NCI-H2081 treated with DMSO at 0.1 percent for 48 hours (cell line): ENCODE data around the gene DAO.
"Not testable (repeated sequence)": the region's sequence is repeated elsewhere in the genome, so short reads cannot be mapped to it uniquely, and the experiment has no call there.

Source experiments
- DNase-seq: peaks from one replicate; lab custom pipeline; 2025; lab: John Stamatoyannopoulos, UW

The DAO gene

DNA sequence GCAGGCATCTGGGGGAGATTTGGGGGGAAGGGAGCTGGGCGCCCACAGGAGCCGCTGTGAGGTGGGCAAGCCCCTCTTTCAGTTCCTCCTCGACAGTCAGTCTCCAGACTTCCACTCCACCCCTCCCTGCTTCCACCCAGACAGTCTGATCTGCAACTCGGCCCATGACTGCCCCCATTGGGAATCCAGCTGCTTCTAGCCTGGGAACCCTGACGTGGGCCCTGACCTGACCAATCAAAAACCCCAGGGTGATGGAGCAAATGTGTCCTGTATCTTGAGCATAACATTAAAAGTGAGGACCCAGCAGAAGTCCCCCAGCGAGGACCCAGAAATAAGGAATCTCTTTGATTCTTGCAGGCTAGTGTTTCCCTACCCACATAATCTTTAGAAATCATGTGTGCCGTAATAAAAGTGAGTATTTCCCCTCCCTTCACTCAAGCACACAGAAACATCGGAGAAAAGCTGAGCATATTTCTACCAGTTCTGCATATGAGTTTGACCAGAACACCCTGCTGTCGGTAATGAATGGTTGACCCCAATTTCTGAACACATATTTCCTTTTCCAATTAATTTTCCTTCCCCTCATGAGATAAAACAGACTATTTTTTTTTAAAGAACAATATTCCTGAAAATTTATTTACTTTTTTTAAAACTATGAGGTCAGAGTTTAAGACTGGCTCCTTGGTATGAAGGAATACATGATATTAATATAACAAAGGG is 28.9 kb upstream of the DAO start:
- no peak for DNase-seq

DNA sequence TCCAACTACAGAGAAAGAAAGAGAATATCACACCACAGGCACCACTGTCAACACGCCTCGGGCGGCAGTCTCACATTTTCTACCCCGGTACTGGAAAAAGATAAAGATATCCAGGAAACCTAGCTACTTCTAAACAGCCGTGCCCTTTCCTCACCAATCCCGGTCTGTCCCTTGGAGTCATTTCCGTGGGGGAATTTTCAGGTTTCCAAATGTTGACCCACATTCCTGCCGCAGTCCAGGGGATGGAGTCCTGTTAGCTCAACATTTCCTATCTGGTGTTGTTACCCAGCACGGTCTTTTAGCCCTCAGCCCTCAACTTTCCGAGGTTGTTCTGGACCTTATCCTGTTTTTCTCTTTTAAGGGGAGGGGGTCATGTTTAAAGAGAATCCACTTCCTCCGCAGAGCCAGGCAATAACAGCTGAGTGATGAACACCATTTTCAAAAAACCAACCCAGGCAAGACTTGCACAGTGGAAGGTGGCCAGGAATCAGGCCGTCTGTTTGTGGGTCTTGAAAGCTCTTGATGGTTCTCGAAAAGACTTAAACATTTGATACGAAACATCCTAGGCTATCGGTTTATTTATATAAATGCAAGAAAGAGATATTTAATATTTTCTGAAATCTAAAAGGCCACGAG is 27.1 kb upstream of the DAO start:
- DNase-seq, result no peak

- no peak for DNase-seq
Observed at GRCh38 chr12:108853426-108853825, 26.5 kb upstream of the DAO start.

DNA sequence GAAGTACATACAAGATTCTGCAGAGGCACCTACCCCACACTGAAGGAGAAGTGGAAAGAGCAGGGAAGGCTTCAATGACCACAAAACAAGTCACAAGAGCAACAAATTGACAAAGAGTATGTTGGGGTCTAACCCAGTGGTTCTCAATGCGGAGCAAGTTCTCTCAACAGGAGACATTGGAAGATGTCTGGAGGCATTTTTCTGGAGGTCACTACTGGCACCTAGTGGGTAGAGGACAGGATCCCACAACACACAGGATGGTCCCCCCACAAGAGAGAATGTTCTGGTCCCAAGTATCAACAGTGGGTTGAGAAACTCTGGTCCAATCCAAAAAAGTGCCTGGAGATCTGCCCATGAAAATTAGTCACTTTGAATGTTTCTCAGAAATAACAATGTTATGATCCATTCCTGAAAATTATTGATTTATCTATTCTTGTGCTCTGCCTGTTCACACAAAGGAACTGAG is 25.9 kb upstream of the DAO start:
- no peak for DNase-seq

- DNase-seq, result no peak
Observed at GRCh38 chr12:108854451-108855283, 25.2 kb upstream of the DAO start.

- DNase-seq, result no peak
Observed at GRCh38 chr12:108855284-108856169, 24.4 kb upstream of the DAO start.

DNA sequence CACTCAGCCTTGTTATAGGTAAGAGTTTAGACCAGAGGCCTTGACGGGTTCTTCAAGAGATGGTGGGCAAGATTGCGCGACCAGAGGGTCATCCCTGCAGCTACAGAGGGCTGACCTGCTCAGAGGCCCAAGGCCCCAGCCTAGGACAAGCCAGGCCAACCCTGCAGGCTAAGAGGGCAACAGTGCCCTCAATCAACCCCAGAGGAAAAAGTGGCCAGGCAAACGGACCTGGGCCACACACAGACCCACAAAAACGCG is 23.8 kb upstream of the DAO start:
- DNase-seq, result no peak

GRCh38 chr12:108856428-108857157 is 23.3 kb upstream of the DAO start:
- no peak for DNase-seq

GRCh38 chr12:108857158-108857407 is 22.8 kb upstream of the DAO start:
- DNase-seq, result no peak

DNA sequence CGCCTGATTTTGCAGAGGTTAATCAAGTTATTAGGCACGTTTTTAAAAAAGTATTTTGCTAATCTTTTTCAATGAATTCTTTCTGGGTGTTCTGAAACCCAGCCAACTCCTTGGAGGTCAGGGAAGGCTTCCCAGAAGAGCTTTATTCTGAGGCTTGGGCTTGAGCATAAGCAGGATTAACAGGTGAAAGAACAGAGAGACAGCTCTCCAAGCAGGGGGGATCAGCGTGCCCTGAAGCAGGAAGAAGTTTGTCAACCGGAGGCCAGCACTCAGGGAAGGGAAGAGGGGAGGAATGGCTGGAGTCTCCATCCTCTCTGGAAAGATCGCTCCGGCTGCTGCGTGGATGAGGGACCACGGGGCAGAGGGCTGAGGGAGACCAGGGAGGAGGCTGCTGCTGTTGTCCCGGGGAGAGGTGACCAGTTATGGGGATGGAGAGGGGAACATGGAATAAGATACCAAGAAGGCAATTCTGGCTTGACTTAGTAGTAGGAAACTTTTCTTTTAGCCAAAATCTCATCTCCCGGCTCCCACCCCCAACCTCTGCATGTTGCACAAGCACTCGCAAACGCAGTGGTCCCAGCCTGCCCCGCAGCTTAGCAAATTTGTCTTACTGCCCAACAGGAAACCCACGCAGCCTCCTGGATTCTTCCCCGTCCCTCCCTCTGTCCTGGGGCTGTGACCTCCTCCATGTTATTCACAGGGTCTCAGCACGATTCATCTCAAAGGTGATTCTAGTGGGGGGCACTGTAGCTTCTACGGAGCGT is 21.4 kb upstream of the DAO start:
- DNase-seq, result no peak

DNA sequence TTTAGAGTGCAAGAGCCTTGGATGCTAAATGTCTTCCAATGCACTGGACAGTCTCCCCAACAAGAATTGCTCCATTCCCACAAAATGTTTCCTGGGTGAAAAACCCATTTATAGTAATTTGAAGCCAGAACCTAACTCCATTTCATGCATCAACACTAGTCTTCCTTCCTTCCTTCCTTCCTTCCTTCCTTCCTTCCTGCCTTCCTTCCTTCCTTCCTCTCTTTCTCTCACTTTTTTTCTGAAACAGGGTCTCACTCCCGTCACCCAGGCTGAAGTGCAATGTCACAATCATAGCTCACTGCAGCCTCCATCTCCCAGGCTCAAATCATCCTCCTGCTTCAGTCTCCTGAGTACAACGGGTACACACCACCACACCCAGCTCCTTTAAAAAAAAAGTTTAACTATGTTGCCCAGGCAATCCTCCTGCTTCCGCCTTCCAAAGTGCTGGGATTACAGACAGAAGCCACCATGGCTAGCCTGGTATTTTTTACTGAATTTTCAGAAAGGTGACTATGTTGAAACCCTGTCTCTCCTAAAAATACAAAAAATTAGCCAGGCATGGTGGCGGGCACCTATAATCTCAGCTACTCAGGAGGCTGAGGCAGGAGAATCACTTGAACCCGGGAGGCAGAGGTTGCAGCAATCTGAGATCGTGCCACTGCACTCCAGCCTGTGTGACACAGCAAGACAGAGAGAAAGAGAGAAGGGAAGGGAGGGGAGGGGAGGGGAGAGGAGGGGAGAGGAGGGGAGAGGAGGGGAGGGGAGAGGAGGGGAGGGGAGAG is 20.6 kb upstream of the DAO start:
- DNase-seq, result not testable (repeated sequence)

DNA sequence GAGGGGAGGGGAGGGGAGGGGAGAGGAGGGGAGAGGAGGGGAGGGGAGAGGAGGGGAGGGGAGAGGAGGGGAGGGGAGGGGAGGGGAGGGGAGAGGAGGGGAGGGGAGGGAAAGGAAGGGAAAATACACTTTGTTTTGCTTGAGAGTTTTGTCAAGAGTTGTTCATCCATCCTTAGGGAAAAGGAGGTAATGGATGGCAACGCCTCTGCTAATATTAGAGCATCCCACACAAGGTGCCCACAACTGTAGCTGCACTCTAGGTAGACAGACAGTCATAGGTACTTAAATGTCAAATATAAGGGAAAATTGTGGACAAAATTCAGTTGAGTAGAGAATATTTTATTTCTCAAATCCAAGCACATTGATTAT is 20.0 kb upstream of the DAO start:
- no peak for DNase-seq

- DNase-seq, result no peak
Observed at GRCh38 chr12:108860443-108860842, 19.4 kb upstream of the DAO start.

DNA sequence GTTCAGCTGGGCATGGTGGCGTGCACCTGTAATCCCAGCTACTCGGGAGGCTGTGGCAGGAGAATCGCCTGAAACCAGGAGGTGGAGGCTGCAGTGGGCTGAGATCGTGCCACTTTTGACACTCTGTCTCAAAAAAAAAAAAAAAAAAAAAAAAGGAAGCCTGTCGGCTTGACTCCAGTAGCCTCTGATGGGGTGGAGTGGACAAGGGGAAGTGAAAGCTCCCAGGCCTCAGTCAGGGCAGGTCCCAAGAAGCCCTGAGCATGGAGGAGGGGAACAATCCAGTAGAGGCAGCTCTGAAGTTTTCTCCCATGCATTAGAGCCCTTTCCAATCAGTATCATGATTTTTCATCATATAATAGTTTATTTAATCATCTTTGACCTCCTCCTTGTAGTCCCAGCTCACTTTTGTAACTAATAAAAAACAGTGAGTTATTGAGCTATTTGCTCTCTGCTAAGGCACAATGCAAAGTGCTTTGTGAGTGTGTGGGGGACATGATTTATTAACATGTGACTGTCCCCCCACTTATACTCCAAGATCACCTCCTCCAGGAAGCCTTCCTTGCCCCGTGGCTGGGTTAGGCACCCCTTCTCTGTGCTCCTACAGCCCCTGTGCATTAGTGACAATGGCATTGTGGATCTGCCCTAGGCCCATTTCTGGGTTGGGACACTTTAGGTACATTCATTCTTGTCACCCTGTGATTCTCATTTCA is 17.9 kb upstream of the DAO start:
- DNase-seq, result no peak

GRCh38 chr12:108862588-108862959 is 17.3 kb upstream of the DAO start:
- no peak for DNase-seq

DNA sequence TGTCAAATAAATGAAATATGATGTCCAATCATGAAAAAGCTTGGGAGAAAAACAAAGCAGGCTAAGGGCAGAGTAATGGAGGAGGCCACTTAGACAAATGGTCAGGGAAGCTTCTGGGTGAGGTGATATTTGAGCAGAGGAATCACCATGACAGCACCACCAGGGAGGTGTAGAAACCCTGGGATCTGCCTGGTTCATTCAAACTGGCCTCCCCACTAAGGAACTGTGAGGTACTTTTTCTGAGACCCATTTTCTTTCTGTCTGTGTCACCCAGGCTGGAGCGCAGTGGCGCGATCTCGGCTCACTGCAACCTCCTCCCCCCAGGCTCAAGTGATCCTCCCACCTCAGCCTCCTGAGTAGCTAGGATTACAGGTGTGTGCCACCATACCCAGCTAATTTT is 14.7 kb upstream of the DAO start:
- no peak for DNase-seq

- DNase-seq, result not testable (repeated sequence)
Observed at GRCh38 chr12:108866083-108866482, 13.8 kb upstream of the DAO start.

DNA sequence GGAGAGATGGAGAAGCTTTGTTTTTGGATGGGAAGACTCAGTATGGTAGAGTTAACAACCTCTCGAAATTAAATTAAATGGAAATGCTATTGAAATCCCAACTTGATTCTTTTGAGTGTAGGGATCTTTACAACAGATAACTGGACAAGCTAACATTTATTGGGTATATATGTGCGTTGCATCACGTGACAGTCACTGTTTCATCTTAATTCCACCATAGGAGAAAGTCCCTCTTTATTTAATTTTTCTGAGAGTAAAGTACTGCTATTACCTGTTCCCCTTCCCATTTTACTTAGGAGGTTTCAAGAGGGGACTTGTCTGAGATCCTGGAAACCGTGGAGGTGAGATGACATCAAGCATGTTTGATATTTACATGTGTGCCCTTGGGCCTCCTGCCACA is 11.1 kb upstream of the DAO start:
- DNase-seq, result no peak

DNA sequence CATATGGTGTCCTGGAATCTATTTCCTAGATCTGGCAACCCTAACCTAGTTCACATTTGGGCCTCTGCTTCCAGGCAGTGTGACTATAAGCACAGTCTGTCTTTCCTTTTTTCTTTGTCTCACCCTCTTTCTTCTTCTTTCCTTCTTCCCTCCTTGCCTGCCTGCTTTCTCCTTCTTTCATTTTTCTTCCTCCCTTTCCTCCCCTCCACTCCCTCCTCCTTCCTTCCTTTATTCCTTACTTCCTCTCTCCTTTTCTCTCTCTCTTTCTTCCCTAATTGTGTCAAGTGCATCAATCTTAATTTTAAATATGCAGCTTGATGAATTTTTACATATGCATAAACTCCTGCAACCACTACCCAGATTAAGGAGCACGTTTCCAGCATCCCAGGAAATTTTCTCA is 4.6 kb upstream of the DAO start:
- DNase-seq, result no peak
